Erythroblast (primary cell): ENCODE measurements around the gene TFB1M.

ENCODE experiments used
- GATA1 ChIP-seq: IDR thresholded peaks from 2 replicates; pipeline ENCODE4 v1.6.1; 2011; ENCODE audit warnings: low read depth, mild to moderate bottlenecking, control low read depth, low read length, moderate library complexity
- POLR2A ChIP-seq: IDR thresholded peaks from 2 replicates; pipeline ENCODE4 v1.6.1; 2011; ENCODE audit warnings: mild to moderate bottlenecking, low read length

DNA sequence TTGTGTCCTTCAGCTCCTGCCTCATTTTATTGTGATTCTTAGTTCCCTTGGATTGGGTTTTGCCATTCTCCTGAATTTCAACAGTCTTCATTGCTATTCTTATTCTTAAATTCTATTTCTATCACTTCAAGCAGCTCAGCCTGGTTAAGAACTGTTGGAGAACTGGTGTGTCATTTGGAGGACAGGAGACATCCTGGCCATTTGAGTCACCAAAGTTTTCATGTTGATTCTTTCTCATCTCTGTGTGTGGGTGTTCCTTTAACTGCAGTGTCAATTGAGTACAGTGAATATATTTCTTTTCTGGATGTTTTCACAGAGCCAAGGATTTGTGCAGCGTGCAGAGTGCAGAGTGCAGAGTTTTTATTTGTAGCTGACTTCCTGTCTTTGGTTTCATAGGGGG, 33.5 kb upstream of the TFB1M start:
- TF ChIP-seq POLR2A (no peak), GATA1 (no peak)
